T-helper 1 cell (primary cell): ENCODE results near the gene CASK.
"Not testable (repeated sequence)": the region's sequence is repeated elsewhere in the genome, so short reads cannot be mapped to it uniquely, and the experiment has no call there.

Source experiments
- DNase-seq, 5 donors: peaks; one replicate each; pipeline ENCODE4 v3.0.0-alpha.2; 2012 to 2020

Gene CASK

DNA sequence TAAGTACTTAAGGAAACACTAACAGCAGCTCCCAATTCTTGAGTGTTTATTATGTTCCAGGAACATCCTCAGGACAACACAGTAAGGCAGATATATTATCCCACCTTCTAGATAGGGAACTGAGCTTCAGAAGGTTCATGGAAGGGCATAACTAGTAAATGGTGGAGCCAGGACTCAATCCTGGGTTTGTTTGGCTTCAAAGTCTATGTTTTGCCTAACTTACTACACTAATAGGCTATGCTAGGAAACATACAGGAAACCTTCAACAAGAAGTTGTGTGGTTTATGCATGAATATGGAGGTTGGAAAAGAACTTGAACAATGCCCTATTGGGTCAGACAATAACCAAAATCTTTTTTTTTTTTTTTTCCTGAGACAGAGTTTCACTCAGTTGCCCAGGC, 307.1 kb downstream of the CASK start:
- DNase-seq = no peak

- no peak for DNase-seq
Measured at GRCh38 chrX:41608244-41608643, 315.1 kb downstream of the CASK start.

GRCh38 chrX:41607264-41607832, 316.0 kb downstream of the CASK start:
- DNase-seq = no peak

DNA sequence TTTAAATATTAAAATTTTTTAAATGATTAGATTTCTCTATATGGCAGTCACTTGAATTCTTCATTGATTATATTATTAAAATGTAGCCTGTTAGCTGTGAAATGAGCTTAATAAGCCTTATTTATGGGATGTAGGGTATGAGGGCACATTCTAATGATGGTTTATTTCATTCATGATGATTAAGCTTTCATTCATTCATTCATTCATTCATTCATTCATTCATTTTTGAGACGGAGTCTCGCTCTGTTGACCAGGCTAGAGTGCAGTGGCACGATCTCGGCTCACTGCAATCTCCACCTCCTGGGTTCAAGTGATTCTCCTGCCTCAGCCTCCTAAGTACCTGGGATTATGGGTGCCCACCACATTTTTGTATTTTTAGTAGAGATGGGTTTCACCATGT, 317.3 kb downstream of the CASK start:
- DNase-seq = not testable (repeated sequence)

GRCh38 chrX:41604766-41605543, 318.4 kb downstream of the CASK start:
- no peak for DNase-seq

GRCh38 chrX:41604177-41604576, 319.2 kb downstream of the CASK start:
- DNase-seq = no peak

DNA sequence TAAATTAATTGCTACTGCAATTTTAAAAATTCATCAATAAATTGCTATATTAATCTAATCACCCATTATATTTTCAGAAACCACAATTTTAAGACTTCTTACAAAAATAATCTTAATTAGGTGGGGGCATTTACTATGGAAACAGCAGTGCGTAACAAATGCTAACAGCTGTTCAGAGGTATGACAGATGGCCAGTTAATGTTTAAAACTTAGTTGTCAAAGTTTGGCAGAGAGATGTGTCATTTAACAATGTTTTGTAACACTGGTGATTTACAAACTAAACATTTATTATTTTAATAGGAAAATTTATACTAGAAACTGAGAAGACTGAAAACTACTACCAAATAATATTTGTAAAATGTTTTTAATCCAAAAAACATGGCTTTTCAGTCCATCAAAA, 319.8 kb downstream of the CASK start:
- DNase-seq = no peak

- no peak for DNase-seq
Measured at GRCh38 chrX:41602816-41603345, 320.5 kb downstream of the CASK start.

DNA sequence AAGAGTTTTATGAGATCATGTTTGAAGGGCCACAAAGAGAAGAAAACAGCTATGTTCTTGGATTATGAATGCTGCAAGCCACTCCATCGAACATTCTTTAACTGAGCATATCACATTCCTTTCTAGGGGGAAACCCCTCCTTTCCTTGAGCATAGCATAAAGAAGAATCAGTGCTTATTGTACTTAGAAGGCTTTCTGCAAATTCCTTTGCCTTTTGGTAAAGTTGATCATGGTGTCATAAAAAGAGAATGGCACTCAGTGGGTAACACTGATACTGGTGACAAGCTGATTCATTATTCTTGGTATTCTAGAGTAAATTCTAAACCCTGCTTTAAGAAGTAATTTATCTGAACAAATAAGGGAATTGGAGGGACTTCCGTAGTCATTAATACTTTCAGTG, 323.1 kb downstream of the CASK start:
- DNase-seq = no peak

- DNase-seq = no peak
Measured at GRCh38 chrX:41599507-41599906, 323.8 kb downstream of the CASK start.

- peak in 1 of 5 donors; percentile 33 for DNase-seq
Measured at GRCh38 chrX:41596596-41596995, 326.8 kb downstream of the CASK start.

- no peak for DNase-seq
Measured at GRCh38 chrX:41594634-41595033, 328.7 kb downstream of the CASK start.

GRCh38 chrX:41591906-41592305, 331.4 kb downstream of the CASK start:
- DNase-seq = no peak

- DNase-seq = no peak
Measured at GRCh38 chrX:41590641-41591040, 332.7 kb downstream of the CASK start.

- DNase-seq = no peak
Measured at GRCh38 chrX:41589634-41590270, 333.6 kb downstream of the CASK start.

DNA sequence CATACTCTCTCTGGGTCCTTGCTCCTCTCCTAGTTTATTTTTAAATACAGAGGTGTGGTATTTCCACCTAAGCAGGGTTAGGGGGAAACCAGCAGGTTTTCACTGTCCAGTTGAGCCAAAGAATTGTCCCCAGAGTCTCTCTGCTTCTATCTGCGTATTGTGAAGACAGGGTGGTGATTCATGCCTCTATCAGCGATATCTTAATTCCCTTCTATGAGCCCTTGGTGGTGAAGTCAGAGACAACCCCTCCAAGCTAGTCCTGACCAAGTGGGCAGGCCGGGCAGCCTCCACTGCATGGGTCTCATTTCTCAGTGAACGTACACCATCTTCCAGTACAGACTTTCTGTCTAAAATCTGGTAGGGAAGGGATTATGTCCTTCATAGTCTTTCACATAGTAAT, 335.1 kb downstream of the CASK start:
- no peak for DNase-seq

- peak in 1 of 5 donors; percentile 20 for DNase-seq
Measured at GRCh38 chrX:41580423-41581064, 342.8 kb downstream of the CASK start.

- no peak for DNase-seq
Measured at GRCh38 chrX:41563876-41564275, 359.5 kb downstream of the CASK start.

- peak in 2 of 5 donors; percentile 11 to 80 for DNase-seq
Measured at GRCh38 chrX:41561045-41561444, 362.3 kb downstream of the CASK start.

GRCh38 chrX:41559235-41560052, 363.9 kb downstream of the CASK start:
- peak in 1 of 5 donors; percentile 53 for DNase-seq

- peak in 1 of 5 donors; percentile 40 for DNase-seq
Measured at GRCh38 chrX:41558531-41558930, 364.8 kb downstream of the CASK start.

DNA sequence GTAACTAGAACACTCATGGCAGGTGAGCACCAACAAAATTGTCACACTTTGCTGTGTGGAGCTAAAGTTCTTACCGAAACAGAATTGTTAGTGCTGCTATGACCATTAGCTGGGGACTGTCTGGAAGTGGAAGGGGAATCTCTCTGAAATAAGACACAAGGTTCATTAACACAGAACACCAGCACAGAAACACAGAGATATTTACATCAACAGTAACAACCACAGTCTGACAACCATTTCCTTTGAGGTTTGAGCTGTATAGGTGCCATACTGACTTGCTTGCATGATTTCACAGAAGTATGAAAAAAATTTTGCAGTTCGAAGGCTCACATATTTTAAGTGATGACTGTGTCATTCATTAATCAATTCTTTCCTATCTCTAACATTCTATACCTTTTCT, 366.4 kb downstream of the CASK start:
- peak in 1 of 5 donors; percentile 72 for DNase-seq
